Stimulated activated CD4-positive, alpha-beta T cell treated with anti-CD3 and anti-CD28 coated beads, Interleukin-1b, Interleukin-23, amount 100 ng/mL, for 48 hours (primary cell): ENCODE measurements around the gene FNDC10.
A peak's percentile ranks its signal among the peaks of the same experiment; 100 is the strongest.
"Not testable (repeated sequence)": the region's sequence is repeated elsewhere in the genome, so short reads cannot be mapped to it uniquely, and the experiment has no call there.

ENCODE experiments used
- DNase-seq: peaks from one replicate; pipeline ENCODE4 v3.0.0-alpha.2; 2020

Gene FNDC10

DNA sequence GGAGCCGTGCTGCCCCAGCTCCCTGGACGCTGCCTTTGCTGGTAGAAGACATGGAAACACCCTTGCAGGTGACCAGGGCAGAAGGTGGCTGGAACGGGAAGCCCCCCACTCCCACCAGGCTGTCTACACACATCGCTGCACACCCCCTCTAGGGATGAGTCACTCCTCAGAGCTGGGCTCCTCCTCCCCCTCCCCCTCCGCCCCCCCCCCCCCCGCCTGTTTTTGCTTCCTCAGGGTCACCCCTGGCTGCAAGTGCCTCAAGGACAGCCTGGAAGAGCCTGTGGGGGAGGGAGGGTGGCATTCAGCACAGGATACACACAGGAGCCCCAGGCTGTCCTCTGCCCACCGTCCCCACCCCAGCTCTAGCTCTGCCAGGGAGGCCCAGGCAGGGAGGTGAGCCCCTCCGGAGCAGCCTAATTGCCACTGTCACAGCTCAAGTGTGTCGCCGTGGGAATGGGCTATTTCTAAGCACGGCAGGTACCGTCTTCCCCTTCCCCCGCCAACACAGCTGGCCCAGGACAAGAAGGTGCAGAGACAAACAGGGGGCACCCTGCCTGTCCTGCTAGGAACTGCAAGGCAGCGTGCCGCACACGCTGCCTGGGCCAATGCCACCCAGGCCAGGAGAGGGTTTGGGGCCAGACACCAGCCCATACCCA is 2.5 kb downstream of the FNDC10 start:
- DNase-seq: peak; percentile 32

DNA sequence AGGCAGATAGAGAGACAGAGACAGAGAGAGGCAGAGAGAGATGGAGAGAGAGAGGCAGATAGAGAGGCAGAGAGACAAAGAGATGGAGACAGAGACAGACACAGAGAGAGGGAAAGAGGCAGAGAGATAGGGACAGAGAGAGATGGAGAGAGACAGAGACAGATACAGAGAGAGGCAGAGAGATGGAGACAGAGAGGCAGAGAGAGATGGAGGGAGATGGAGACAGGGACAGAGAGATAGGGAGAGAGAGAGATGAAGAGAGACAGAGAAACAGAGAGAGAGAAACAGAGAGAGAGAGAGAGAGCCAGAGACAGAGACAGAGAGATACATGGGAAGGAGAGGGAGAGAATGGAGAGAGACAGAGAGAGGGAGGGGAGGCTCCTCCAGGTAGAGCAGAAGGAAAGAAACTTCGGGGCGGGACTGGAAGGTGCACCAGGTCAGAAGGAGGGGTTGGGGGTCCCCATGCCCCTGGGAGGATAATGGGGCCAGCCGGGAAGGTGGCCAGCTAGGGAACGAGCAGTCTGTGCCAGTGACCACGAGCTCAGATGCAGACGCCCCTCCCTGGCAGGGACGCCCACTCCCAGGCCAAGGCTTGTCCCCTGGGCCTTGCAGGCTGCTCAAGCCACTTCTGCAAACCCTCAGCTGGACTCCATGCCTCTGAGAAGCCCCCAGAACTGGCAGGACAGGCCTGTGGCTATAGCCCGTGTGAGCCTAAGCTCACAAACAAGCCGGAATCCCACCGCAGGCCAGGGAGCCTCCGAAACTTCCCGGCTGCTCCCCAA is 3.3 kb downstream of the FNDC10 start:
- no peak for DNase-seq

- DNase-seq: not testable (repeated sequence)
Measured at GRCh38 chr1:1595341-1595740, 4.6 kb downstream of the FNDC10 start.

GRCh38 chr1:1594602-1595260 is 5.2 kb downstream of the FNDC10 start:
- no peak for DNase-seq

DNA sequence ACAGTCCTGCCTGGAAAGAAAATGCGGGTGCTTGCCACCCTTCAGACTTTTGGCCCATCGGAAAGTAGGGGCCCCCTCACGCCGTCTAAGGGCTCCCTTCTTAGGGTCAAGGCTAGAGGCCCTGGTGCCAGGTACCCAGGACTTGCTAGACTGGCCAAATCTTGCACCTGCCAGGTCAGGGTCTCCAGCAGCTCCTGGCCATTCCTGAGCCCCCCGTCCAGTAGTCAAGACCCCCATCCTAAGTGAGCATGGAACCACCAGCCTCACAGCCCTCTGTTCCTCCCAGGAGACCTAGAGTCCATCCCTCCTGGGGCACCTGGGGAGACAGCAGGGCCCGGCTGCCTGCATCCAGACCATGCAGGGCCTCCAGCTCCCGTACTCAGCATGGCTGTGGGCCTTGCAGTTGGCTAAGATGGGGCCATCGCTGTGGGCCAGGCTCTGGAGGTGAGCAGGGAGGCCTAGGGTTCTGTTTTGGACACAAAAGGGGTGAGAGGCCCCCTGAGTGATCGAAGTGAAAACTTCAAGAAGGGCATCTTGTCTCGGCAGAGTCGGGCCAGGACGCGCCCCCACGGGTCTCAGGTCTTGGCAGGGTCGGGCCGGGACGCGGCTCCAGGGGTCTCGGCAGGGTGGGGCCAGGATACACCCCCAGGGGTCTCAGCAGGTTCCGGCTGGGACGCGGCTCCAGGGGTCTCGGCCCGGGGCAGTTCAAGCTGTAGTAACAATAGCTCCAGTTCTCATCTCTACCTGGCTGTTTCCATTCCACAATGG is 5.9 kb downstream of the FNDC10 start:
- DNase-seq: no peak

GRCh38 chr1:1591452-1591851 is 8.5 kb downstream of the FNDC10 start:
- DNase-seq: no peak

DNA sequence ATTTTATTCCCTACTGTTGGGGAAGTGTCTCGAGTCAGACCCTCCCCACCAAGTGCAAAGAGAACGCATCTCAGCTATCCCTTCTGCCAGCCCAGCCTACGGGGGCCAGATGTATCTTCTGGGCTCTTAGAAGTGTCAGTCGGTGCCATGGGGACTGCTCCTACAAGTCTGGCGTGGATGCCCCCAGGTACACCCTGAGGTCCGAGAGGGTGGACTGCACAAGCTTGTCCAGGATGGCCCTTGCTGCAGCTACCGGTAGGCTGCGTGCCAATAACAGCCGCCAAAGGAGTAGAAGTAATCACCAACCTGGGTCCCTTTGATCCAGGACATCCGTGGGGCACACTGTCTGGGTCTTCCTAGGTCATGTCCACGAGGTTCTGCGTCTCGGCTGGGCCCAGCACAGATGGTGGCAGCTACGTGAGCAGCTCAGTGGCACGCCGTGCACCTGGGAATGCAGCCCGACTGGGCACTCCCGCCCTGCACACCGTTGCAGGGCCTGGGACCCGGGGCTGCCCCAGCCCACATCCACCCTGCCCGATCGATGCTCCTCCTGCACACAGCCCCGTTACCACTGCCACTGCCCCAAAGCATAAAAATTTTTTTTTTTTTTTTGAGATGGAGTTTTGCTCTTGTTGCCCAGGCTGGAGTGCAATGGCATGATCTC is 16.5 kb downstream of the FNDC10 start:
- no peak for DNase-seq

DNA sequence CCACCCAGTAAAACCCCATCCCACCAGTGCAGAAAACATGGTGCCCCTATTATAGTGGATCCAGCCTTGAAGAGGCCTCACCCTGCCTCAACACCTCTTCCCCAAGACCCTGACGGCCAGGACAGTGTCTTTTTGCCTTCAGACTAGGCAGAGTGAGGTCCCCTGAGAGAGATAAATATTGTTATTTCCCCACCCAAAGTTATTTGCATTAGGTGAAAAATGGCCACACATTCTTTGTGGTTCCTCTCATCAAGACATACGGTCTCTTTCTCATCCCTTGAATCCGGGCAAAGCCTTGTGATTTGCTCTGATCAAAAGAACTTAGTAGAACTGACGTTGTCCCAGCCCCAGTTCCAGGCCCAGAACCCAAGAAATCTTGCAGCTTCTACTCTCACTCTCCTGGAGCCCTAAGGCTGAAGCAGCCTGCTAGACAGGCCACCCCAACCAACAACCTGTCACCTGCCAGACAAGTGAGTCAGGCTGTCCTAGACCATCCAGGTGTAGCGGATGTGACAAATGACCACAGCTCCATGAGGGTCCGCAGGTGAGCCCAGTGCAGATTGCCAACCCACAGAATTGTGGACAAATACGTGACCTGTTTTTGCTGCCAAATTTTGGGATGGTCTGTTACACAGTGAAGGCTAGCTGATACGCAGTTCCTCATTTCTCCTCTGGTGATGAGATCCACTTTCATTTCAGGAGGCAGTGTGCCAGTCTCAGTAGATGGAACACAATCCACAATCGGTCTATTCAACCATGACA is 17.2 kb downstream of the FNDC10 start:
- DNase-seq: no peak

GRCh38 chr1:1578371-1578940 is 21.5 kb downstream of the FNDC10 start:
- no peak for DNase-seq

GRCh38 chr1:1577367-1578011 is 22.4 kb downstream of the FNDC10 start:
- no peak for DNase-seq

GRCh38 chr1:1574721-1575537 is 25.0 kb downstream of the FNDC10 start, which contains the start of gene SSU72:
Gene SSU72, minus strand, starts transcription at chr1:1574863. Its CDS starts 306 bp downstream, at chr1:1574557.
- DNase-seq: peak; percentile 93

DNA sequence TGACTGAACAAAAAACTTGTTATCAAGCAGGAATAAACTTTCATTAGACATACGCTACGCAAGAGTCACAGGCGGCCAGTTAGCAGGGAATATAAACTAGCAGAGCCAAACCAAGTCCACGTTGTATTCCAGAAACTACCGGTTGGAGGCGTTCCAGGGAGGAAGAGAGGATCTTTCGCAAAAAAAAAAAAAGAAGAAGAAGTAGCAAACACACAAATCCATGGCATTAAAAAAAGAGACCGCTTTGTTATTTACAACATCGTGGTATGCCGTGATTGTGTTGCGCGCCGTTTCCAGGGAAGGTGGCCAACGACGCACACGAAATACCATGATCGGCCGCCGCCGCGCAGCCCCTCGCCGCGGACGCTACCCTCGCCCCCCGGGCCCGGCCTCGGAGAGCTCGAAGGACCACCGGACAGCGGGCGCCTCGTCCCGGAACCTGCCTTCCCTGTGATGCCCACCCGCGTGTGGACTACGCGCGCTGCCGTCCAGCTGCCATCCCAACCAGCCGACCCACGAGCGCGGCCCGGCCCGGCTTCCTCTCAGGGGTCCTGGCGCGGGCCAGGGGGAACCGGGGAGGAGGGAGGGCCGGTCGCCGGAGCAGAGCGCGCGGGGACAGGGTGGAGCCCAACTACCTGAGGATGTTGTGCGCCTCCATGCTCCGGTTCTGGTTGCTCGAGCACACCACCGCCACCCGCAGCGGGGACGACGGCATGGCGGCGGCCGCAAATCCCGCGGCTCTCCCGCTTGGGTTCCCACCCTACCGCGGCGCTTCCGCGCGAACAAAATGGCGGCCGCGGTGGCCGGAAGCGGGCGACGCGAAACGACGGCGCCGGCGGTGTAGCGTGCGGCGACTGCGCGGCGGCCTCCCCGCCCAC is 25.9 kb downstream of the FNDC10 start:
- peak; percentile 67 for DNase-seq

DNA sequence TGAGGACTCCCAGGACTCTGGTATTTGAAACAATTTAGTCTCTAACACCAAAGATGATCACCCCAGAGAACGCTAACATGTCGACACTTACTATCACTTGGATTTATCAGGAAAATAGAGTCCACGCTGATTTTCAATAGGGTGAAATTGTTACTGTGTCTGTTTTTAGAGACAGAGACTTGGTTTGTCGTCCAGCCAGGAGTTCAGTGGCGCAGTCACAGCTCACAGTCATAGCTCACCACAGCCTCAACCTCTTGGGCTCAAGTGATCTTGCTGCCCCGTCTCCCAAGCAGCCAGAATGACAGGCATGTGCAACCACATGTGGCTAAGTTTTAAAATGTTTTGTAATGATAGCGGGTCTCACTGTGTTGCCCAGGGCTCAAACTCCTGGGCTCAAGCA is 30.6 kb downstream of the FNDC10 start:
- DNase-seq: no peak

DNA sequence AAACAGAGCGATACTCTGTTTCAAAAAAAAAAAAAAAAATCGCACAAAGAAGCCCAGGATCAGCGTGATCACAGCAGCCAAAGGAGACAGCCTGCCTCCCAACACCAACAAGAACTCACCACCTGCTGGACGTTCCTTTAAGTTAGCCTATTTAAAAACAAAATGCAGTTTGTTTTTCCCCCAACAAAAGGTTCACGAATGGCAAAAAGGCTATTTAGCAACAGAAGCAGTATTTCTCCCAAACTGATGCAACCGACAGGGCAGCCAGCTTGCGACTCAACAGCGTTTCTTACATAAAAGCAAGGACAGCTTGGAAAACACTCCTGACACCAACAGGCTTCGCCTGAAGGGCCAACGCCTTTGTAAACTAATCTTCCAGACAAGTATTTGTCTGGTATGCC is 32.0 kb downstream of the FNDC10 start:
- DNase-seq: no peak

- DNase-seq: no peak
Measured at GRCh38 chr1:1567152-1567875, 32.6 kb downstream of the FNDC10 start.

DNA sequence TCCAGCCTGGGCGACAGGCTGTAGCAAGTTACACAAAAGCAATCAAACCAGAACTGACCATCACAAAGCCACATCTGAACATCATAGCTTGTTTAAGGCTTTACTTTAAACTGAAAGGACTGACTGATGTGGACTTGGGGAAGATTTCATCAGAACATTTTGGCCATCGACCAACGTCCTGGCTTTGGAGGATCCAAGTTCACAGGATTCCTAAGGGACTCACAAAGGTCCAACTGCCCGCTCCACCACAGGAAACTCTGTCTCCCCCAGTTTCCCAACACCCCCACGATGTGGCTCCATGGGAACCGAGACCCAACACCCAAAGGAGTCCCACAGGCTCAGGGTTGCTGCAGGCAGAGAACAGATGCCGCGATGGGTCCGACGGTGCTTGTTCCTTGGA is 34.6 kb downstream of the FNDC10 start:
- no peak for DNase-seq

GRCh38 chr1:1564268-1564667 is 35.7 kb downstream of the FNDC10 start:
- no peak for DNase-seq

GRCh38 chr1:1563688-1564087 is 36.2 kb downstream of the FNDC10 start:
- DNase-seq: no peak
